K562 (cell line): ENCODE data around the gene ISG20L2. TPM values are rescaled to one million over a fixed set of nuclear protein-coding genes. Genes with fewer than 3 reads are reported as not detected.
A peak's percentile ranks its signal among the peaks of the same experiment; 100 is the strongest.

ENCODE experiments used
- CREM ChIP-seq: IDR thresholded peaks from 2 replicates; pipeline ENCODE4 v1.6.1; 2014; ENCODE audit warnings: antibody characterized with exemption, low read depth
- DIDO1 ChIP-seq: fragments of 450-650 bp; IDR thresholded peaks from 2 replicates; pipeline ENCODE4 v1.6.1; 2016; ENCODE audit warnings: low read depth, missing biosample characterization, missing genetic modification characterization
- ETV5 ChIP-seq: sonication (generic); formaldehyde crosslinking; IDR thresholded peaks from 2 replicates; pipeline ENCODE4 v1.4.0; 2020; ENCODE audit warnings: low read depth, mild to moderate bottlenecking, missing genetic modification reagents
- HMGN3 ChIP-seq: IDR thresholded peaks from 2 replicates; pipeline ENCODE4 v1.6.1; 2011; ENCODE audit warnings: borderline replicate concordance, low read depth, mild to moderate bottlenecking, mixed read lengths, low read length; ENCODE audit not compliant: insufficient read length; ENCODE audit errors: extremely low read depth
- HOXB6 ChIP-seq: fragments of 250-450 bp; sonication (Bioruptor Pico); IDR thresholded peaks from 2 replicates; pipeline ENCODE4 v1.5.1; 2022; ENCODE audit warnings: mild to moderate bottlenecking, borderline replicate concordance
- JUND ChIP-seq, 2 experiments: IDR thresholded peaks; 2 replicates in 1 of 2; 3 replicates in 1 of 2; pipeline ENCODE4 v1.6.1; 2011; ENCODE audit warnings: borderline replicate concordance in 2 of 2, low read depth in 2 of 2, low read length in 2 of 2, improper control_type of control experiment in 1 of 2, missing biosample characterization in 1 of 2, missing genetic modification characterization in 1 of 2, missing genetic modification reagents in 1 of 2
- MIER1 ChIP-seq: fragments of 450-650 bp; IDR thresholded peaks from 2 replicates; pipeline ENCODE4 v1.6.1; 2016; ENCODE audit warnings: antibody characterized with exemption, mild to moderate bottlenecking, low read depth
- RAD51 ChIP-seq: fragments of 450-650 bp; IDR thresholded peaks from 2 replicates; pipeline ENCODE4 v1.7.1; 2016; ENCODE audit warnings: low read depth, mild to moderate bottlenecking, borderline replicate concordance
- SIN3A ChIP-seq, 2 experiments: fragments of 150-350 bp in 1 of 2; IDR thresholded peaks; 2 replicates each; pipeline ENCODE4 v1.6.1; 2011 to 2016; ENCODE audit warnings: borderline replicate concordance in 2 of 2, low read depth in 2 of 2, low read length in 2 of 2, mild to moderate bottlenecking in 2 of 2, moderate library complexity in 2 of 2; ENCODE audit not compliant: control insufficient read depth in 1 of 2
- ZNF263 ChIP-seq: sonication (generic); formaldehyde crosslinking; IDR thresholded peaks from 2 replicates; pipeline ENCODE4 v1.8.0; 2022; ENCODE audit warnings: mild to moderate bottlenecking, missing genetic modification reagents, borderline replicate concordance
- ZNF551 ChIP-seq: fragments of 250-450 bp; sonication (Bioruptor Pico); IDR thresholded peaks from 2 replicates; pipeline ENCODE4 v1.5.0; 2021; ENCODE audit warnings: mild to moderate bottlenecking, moderate library complexity
- polyA plus RNA-seq, 8 experiments: library from polyadenylated mRNA; depleted of rRNA in 4 of 8; stranded (reverse) in 5 of 8; unstranded in 3 of 8; fragments of >200 nt; fragmentation: Nextera tagmentation in 2 of 8; fragmentation: Illumina TruSeq in 1 of 8; extraction: Ambion mirVana in 2 of 8; extraction: Trizol in 1 of 8; gene quantifications; 2 replicates each; pipeline versions ENCODE4 v1.2.1 to v1.2.3, GENCODE V29; 2011 to 2014; ENCODE audit warnings: inconsistent platforms in 1 of 8, missing spikeins in 1 of 8
- total RNA-seq, 7 experiments: library from RNA; depleted of rRNA in 6 of 7; stranded (reverse); fragments of >200 nt in 6 of 7; fragmentation: Illumina TruSeq in 2 of 7; extraction: Trizol in 2 of 7; gene quantifications; 2 replicates each; pipeline versions ENCODE4 v1.2.1 to v1.2.3, GENCODE V29; 2011 to 2021; ENCODE audit warnings: low replicate concordance in 1 of 7
- TF ChIP-seq, protein P1 (sequence below): fragments of 200-800 bp; sonication (Bioruptor generic); IDR thresholded peaks from 2 replicates; pipeline ENCODE4 v1.6.1; 2017; ENCODE audit warnings: missing genetic modification characterization, missing compliant biosample characterization
- TF ChIP-seq, protein P2 (sequence below), 2 experiments: IDR thresholded peaks in 1 of 2; conservative IDR thresholded peaks in 1 of 2; 2 replicates each; pipeline ENCODE4 v1.6.1; 2016; ENCODE audit warnings: low read depth in 2 of 2, mild to moderate bottlenecking in 1 of 2, missing compliant biosample characterization in 1 of 2, missing genetic modification characterization in 1 of 2, moderate library complexity in 1 of 2
- TF ChIP-seq, protein P3 (sequence below): fragments of 450-650 bp; IDR thresholded peaks from 2 replicates; pipeline ENCODE4 v1.6.1; 2016
- TF ChIP-seq, protein P4 (sequence below): IDR thresholded peaks from 2 replicates; pipeline ENCODE4 v1.6.1; 2016; ENCODE audit warnings: missing genetic modification characterization, missing compliant biosample characterization
- TF ChIP-seq, protein P5 (sequence below): fragments of 450-650 bp; formaldehyde crosslinking; IDR thresholded peaks from 2 replicates; pipeline ENCODE4 v1.4.0; 2020; ENCODE audit warnings: mild to moderate bottlenecking, moderate library complexity

The ISG20L2 gene
- total and polyA plus RNA-seq, 9 of the 15 experiments (the other 6 are each of a cell fraction or from before 2014, with no cell fraction given) = 21.3 to 130 (median 50.3) TPM

DNA sequence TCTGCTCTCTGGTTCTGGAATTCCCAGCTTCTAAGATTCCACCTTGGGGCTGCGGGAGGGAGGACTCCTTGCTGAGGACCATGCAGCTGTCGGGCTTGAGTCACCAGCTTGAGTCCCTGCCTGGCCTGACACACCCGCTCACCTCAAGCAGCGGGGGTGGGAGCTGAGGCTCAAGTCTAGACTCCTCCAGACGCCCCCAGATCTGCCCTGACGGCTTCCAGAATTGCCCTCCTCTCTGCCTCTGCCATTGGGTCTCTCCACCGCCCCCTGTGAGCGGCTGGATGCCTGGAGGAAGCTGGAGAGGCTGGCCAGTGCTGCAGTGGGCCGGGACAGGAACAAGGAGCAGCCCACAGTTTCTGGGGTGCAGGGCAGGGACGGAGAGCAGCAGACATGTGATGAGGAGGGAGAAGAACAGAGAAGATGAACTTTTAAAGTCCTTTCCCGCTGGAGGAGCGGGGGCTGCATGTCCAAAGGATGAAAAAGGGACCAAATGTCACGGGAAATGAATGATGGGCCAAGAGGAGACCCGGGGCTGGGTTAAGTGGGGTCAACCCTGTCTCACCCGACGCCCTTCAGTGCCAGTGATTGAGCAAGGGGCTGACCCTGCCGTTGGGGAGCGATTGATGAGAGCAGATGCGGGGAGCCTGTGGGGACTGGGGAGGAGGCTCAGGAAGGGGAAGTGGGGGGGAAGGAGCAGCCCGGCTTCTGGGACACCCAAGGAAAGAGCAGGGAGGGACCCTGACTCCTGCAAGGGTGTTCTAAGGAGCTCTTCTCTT, 36.7 kb downstream of the ISG20L2 start (continued):
- TF ChIP-seq, protein P1, sequence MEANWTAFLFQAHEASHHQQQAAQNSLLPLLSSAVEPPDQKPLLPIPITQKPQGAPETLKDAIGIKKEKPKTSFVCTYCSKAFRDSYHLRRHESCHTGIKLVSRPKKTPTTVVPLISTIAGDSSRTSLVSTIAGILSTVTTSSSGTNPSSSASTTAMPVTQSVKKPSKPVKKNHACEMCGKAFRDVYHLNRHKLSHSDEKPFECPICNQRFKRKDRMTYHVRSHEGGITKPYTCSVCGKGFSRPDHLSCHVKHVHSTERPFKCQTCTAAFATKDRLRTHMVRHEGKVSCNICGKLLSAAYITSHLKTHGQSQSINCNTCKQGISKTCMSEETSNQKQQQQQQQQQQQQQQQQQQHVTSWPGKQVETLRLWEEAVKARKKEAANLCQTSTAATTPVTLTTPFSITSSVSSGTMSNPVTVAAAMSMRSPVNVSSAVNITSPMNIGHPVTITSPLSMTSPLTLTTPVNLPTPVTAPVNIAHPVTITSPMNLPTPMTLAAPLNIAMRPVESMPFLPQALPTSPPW = peak; percentile 24; the same call in 1 of the 2 replicates
- TF ChIP-seq DIDO1 (tag) (no peak), HOXB6 (no peak), CREM (peak; percentile 46; the same call in 1 of the 2 replicates), MIER1 (no peak), RAD51 (no peak), HMGN3 (peak; percentile 9), ZNF551 (CRISPR knock-in tag) (no peak), ZNF263 (CRISPR knock-in tag) (peak; percentile 92), JUND (IDR thresholded peaks at IDR 0.05; ENCODE audit: borderline replicate concordance, low read depth, low read length) (peak; percentile 50; the same call in 1 of the 2 replicates), JUND (tag; IDR thresholded peaks at IDR 0.05; ENCODE audit: borderline replicate concordance, low read depth, low read length) (no peak), SIN3A (IDR thresholded peaks at IDR 0.05; ENCODE audit: borderline replicate concordance in 2 of 2, control insufficient read depth in 1 of 2, low read depth in 2 of 2, low read length in 2 of 2) (no peak), ETV5 (CRISPR knock-in tag) (0 out of 2 replicates have a peak, but pooled peaks have one; percentile 19)
- TF ChIP-seq, protein P2, sequence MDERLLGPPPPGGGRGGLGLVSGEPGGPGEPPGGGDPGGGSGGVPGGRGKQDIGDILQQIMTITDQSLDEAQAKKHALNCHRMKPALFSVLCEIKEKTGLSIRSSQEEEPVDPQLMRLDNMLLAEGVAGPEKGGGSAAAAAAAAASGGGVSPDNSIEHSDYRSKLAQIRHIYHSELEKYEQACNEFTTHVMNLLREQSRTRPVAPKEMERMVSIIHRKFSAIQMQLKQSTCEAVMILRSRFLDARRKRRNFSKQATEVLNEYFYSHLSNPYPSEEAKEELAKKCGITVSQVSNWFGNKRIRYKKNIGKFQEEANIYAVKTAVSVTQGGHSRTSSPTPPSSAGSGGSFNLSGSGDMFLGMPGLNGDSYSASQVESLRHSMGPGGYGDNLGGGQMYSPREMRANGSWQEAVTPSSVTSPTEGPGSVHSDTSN (CRISPR knock-in tag; IDR thresholded peaks at IDR 0.05; ENCODE audit: low read depth) = no peak
- TF ChIP-seq, protein P2 (tag; conservative IDR thresholded peaks at IDR 0.05; ENCODE audit: low read depth) = peak; percentile 55
- TF ChIP-seq, protein P3, sequence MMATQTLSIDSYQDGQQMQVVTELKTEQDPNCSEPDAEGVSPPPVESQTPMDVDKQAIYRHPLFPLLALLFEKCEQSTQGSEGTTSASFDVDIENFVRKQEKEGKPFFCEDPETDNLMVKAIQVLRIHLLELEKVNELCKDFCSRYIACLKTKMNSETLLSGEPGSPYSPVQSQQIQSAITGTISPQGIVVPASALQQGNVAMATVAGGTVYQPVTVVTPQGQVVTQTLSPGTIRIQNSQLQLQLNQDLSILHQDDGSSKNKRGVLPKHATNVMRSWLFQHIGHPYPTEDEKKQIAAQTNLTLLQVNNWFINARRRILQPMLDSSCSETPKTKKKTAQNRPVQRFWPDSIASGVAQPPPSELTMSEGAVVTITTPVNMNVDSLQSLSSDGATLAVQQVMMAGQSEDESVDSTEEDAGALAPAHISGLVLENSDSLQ = peak; percentile 70
- TF ChIP-seq, protein P4, sequence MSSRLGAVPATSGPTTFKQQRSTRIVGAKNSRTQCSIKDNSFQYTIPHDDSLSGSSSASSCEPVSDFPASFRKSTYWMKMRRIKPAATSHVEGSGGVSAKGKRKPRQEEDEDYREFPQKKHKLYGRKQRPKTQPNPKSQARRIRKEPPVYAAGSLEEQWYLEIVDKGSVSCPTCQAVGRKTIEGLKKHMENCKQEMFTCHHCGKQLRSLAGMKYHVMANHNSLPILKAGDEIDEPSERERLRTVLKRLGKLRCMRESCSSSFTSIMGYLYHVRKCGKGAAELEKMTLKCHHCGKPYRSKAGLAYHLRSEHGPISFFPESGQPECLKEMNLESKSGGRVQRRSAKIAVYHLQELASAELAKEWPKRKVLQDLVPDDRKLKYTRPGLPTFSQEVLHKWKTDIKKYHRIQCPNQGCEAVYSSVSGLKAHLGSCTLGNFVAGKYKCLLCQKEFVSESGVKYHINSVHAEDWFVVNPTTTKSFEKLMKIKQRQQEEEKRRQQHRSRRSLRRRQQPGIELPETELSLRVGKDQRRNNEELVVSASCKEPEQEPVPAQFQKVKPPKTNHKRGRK = peak; percentile 54; the same call in 1 of the 2 replicates
- TF ChIP-seq, protein P5, sequence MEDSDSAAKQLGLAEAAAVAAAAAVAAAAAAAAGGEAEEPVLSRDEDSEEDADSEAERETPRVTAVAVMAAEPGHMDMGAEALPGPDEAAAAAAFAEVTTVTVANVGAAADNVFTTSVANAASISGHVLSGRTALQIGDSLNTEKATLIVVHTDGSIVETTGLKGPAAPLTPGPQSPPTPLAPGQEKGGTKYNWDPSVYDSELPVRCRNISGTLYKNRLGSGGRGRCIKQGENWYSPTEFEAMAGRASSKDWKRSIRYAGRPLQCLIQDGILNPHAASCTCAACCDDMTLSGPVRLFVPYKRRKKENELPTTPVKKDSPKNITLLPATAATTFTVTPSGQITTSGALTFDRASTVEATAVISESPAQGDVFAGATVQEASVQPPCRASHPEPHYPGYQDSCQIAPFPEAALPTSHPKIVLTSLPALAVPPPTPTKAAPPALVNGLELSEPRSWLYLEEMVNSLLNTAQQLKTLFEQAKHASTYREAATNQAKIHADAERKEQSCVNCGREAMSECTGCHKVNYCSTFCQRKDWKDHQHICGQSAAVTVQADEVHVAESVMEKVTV = no peak
